Measurements from ENCODE around the gene SLC4A3.
"Not testable (repeated sequence)": the region's sequence is repeated elsewhere in the genome, so short reads cannot be mapped to it uniquely, and the experiment has no call there.

SLC4A3 gene

GRCh38 chr2:219676586-219676985 lies 49.2 kb downstream of the SLC4A3 start:
- Histone ChIP-seq H3K27ac (ENCODE audit: low read depth in 2 of 2, low read length in 2 of 2) (no peak overlapping the region), H3K36me3 (ENCODE audit: control insufficient read depth in 2 of 2, insufficient read depth in 2 of 2, low read length in 2 of 2) (no peaks in the 10 kb centered on the region), H3K4me1 (ENCODE audit: control insufficient read depth in 2 of 2, insufficient read depth in 2 of 2, low read length in 2 of 2) (no peaks in the 10 kb centered on the region), H3K27me3 (ENCODE audit: control insufficient read depth in 2 of 2, insufficient read depth in 2 of 2, low read length in 2 of 2) (peaks cover 0 to 9% of the 10 kb centered on the region in 2 donors), H3K9me3 (ENCODE audit: control insufficient read depth in 2 of 2, low read length in 2 of 2) (no peaks in the 10 kb centered on the region), H3K9ac (ENCODE audit: low read depth in 1 of 2, low read length in 2 of 2) (no peak overlapping the region), H3K4me3 (ENCODE audit: low read length in 2 of 2) (no peak overlapping the region)

- H3K9ac ChIP-seq (ENCODE audit: low read depth in 1 of 2, low read length in 2 of 2) = no peak overlapping the region
- no peaks in the 10 kb centered on the region for H3K9me3 ChIP-seq (ENCODE audit: control insufficient read depth in 2 of 2, low read length in 2 of 2)
- H3K36me3 ChIP-seq (ENCODE audit: control insufficient read depth in 2 of 2, insufficient read depth in 2 of 2, low read length in 2 of 2) = no peaks in the 10 kb centered on the region
- no peak overlapping the region for H3K4me3 ChIP-seq (ENCODE audit: low read length in 2 of 2)
- H3K27ac ChIP-seq (ENCODE audit: low read depth in 2 of 2, low read length in 2 of 2) = no peak overlapping the region
- H3K4me1 ChIP-seq (ENCODE audit: control insufficient read depth in 2 of 2, insufficient read depth in 2 of 2, low read length in 2 of 2) = no peaks in the 10 kb centered on the region
- peaks cover 2 to 6% of the 10 kb centered on the region in 2 donors for H3K27me3 ChIP-seq (ENCODE audit: control insufficient read depth in 2 of 2, insufficient read depth in 2 of 2, low read length in 2 of 2)
These were observed 51.6 kb downstream of the SLC4A3 start for GRCh38 chr2:219679041-219679440.

- no peak overlapping the region for H3K4me3 ChIP-seq (ENCODE audit: low read length in 2 of 2)
- H3K27ac ChIP-seq (ENCODE audit: low read depth in 2 of 2, low read length in 2 of 2) = no peak overlapping the region
- H3K36me3 ChIP-seq (ENCODE audit: control insufficient read depth in 2 of 2, insufficient read depth in 2 of 2, low read length in 2 of 2) = no peaks in the 10 kb centered on the region
- no peaks in the 10 kb centered on the region for H3K9me3 ChIP-seq (ENCODE audit: control insufficient read depth in 2 of 2, low read length in 2 of 2)
- no peaks in the 10 kb centered on the region for H3K4me1 ChIP-seq (ENCODE audit: control insufficient read depth in 2 of 2, insufficient read depth in 2 of 2, low read length in 2 of 2)
- peaks cover 2 to 6% of the 10 kb centered on the region in 2 donors for H3K27me3 ChIP-seq (ENCODE audit: control insufficient read depth in 2 of 2, insufficient read depth in 2 of 2, low read length in 2 of 2)
- no peak overlapping the region for H3K9ac ChIP-seq (ENCODE audit: low read depth in 1 of 2, low read length in 2 of 2)
These were observed 52.1 kb downstream of the SLC4A3 start for GRCh38 chr2:219679571-219679970.

- Histone ChIP-seq H3K27ac (ENCODE audit: low read depth in 2 of 2, low read length in 2 of 2) (no peak overlapping the region), H3K36me3 (ENCODE audit: control insufficient read depth in 2 of 2, insufficient read depth in 2 of 2, low read length in 2 of 2) (no peaks in the 10 kb centered on the region), H3K4me1 (ENCODE audit: control insufficient read depth in 2 of 2, insufficient read depth in 2 of 2, low read length in 2 of 2) (peaks cover 3 to 4% of the 10 kb centered on the region in 2 donors), H3K4me3 (ENCODE audit: low read length in 2 of 2) (no peak overlapping the region), H3K27me3 (ENCODE audit: control insufficient read depth in 2 of 2, insufficient read depth in 2 of 2, low read length in 2 of 2) (peaks cover 2 to 3% of the 10 kb centered on the region in 2 donors), H3K9me3 (ENCODE audit: control insufficient read depth in 2 of 2, low read length in 2 of 2) (no peaks in the 10 kb centered on the region), H3K9ac (ENCODE audit: low read depth in 1 of 2, low read length in 2 of 2) (no peak overlapping the region)
These were observed 53.7 kb downstream of the SLC4A3 start for GRCh38 chr2:219680958-219681693.

GRCh38 chr2:219681694-219682300 lies 54.4 kb downstream of the SLC4A3 start:
- Histone ChIP-seq H3K9me3 (ENCODE audit: control insufficient read depth in 2 of 2, low read length in 2 of 2) (no peaks in the 10 kb centered on the region), H3K4me3 (ENCODE audit: low read length in 2 of 2) (no peak overlapping the region), H3K4me1 (ENCODE audit: control insufficient read depth in 2 of 2, insufficient read depth in 2 of 2, low read length in 2 of 2) (peaks cover 3 to 4% of the 10 kb centered on the region in 2 donors), H3K27me3 (ENCODE audit: control insufficient read depth in 2 of 2, insufficient read depth in 2 of 2, low read length in 2 of 2) (peaks cover 0 to 2% of the 10 kb centered on the region in 2 donors), H3K36me3 (ENCODE audit: control insufficient read depth in 2 of 2, insufficient read depth in 2 of 2, low read length in 2 of 2) (no peaks in the 10 kb centered on the region), H3K9ac (ENCODE audit: low read depth in 1 of 2, low read length in 2 of 2) (no peak overlapping the region), H3K27ac (ENCODE audit: low read depth in 2 of 2, low read length in 2 of 2) (no peak overlapping the region)

GRCh38 chr2:219683474-219683873 lies 56.0 kb downstream of the SLC4A3 start:
- H3K27ac ChIP-seq (ENCODE audit: low read depth in 2 of 2, low read length in 2 of 2); H3K4me3 ChIP-seq (ENCODE audit: low read length in 2 of 2); H3K9me3 ChIP-seq (ENCODE audit: control insufficient read depth in 2 of 2, low read length in 2 of 2); H3K36me3 ChIP-seq (ENCODE audit: control insufficient read depth in 2 of 2, insufficient read depth in 2 of 2, low read length in 2 of 2); H3K27me3 ChIP-seq (ENCODE audit: control insufficient read depth in 2 of 2, insufficient read depth in 2 of 2, low read length in 2 of 2); H3K9ac ChIP-seq (ENCODE audit: low read depth in 1 of 2, low read length in 2 of 2); H3K4me1 ChIP-seq (ENCODE audit: control insufficient read depth in 2 of 2, insufficient read depth in 2 of 2, low read length in 2 of 2): not testable (repeated sequence)

- H3K4me3 ChIP-seq (ENCODE audit: low read length in 2 of 2) = peak overlapping the region; percentile 78 to 88
These were observed 57.6 kb downstream of the SLC4A3 start for GRCh38 chr2:219684721-219685689.

GRCh38 chr2:219687272-219687671 lies 59.8 kb downstream of the SLC4A3 start:
- Histone ChIP-seq H3K27me3 (ENCODE audit: control insufficient read depth in 2 of 2, insufficient read depth in 2 of 2, low read length in 2 of 2) (peaks cover 2 to 4% of the 10 kb centered on the region in 2 donors), H3K27ac (ENCODE audit: low read depth in 2 of 2, low read length in 2 of 2) (no peak overlapping the region), H3K9ac (ENCODE audit: low read depth in 1 of 2, low read length in 2 of 2) (no peak overlapping the region), H3K9me3 (ENCODE audit: control insufficient read depth in 2 of 2, low read length in 2 of 2) (no peaks in the 10 kb centered on the region), H3K4me1 (ENCODE audit: control insufficient read depth in 2 of 2, insufficient read depth in 2 of 2, low read length in 2 of 2) (peaks cover 3 to 4% of the 10 kb centered on the region in 2 donors), H3K36me3 (ENCODE audit: control insufficient read depth in 2 of 2, insufficient read depth in 2 of 2, low read length in 2 of 2) (no peaks in the 10 kb centered on the region), H3K4me3 (ENCODE audit: low read length in 2 of 2) (no peak overlapping the region)

More at GRCh38 chr2:219684721-219685689, 57.6 kb downstream of the SLC4A3 start:
- Histone ChIP-seq H3K9ac (ENCODE audit: low read depth in 1 of 2, low read length in 2 of 2) (peak overlapping the region; percentile 54 to 69), H3K36me3 (ENCODE audit: control insufficient read depth in 2 of 2, insufficient read depth in 2 of 2, low read length in 2 of 2) (no peaks in the 10 kb centered on the region), H3K27ac (ENCODE audit: low read depth in 2 of 2, low read length in 2 of 2) (peak overlapping the region; percentile 32 to 58), H3K4me1 (ENCODE audit: control insufficient read depth in 2 of 2, insufficient read depth in 2 of 2, low read length in 2 of 2) (peaks cover 3 to 4% of the 10 kb centered on the region in 2 donors), H3K27me3 (ENCODE audit: control insufficient read depth in 2 of 2, insufficient read depth in 2 of 2, low read length in 2 of 2) (peaks cover 2 to 4% of the 10 kb centered on the region in 2 donors), H3K9me3 (ENCODE audit: control insufficient read depth in 2 of 2, low read length in 2 of 2) (no peaks in the 10 kb centered on the region)

- H3K27me3 ChIP-seq (ENCODE audit: control insufficient read depth in 2 of 2, insufficient read depth in 2 of 2, low read length in 2 of 2) = peaks cover 2 to 4% of the 10 kb centered on the region in 2 donors
- no peaks in the 10 kb centered on the region for H3K9me3 ChIP-seq (ENCODE audit: control insufficient read depth in 2 of 2, low read length in 2 of 2)
- H3K36me3 ChIP-seq (ENCODE audit: control insufficient read depth in 2 of 2, insufficient read depth in 2 of 2, low read length in 2 of 2) = no peaks in the 10 kb centered on the region
- no peak overlapping the region for H3K9ac ChIP-seq (ENCODE audit: low read depth in 1 of 2, low read length in 2 of 2)
- H3K4me3 ChIP-seq (ENCODE audit: low read length in 2 of 2) = no peak overlapping the region
- H3K4me1 ChIP-seq (ENCODE audit: control insufficient read depth in 2 of 2, insufficient read depth in 2 of 2, low read length in 2 of 2) = peaks cover 3 to 4% of the 10 kb centered on the region in 2 donors
- no peak overlapping the region for H3K27ac ChIP-seq (ENCODE audit: low read depth in 2 of 2, low read length in 2 of 2)
These were observed 60.6 kb downstream of the SLC4A3 start for GRCh38 chr2:219687882-219688559.

Data from mucosa of rectum (tissue), 2 donors.